GM12864 (cell line): Measurements from ENCODE around the gene STARD6.

Experiments used
- DNase-seq: peaks from one replicate; pipeline ENCODE4 v3.0.0-alpha.2; 2011; ENCODE audit warnings: low read depth
- H3K4me3 ChIP-seq: 2 replicates; pipeline ENCODE4 v1.5.1; 2011; ENCODE audit warnings: mild to moderate bottlenecking, low read depth, low read length, control low read depth
- TF ChIP-seq, protein P1 (sequence below): IDR thresholded peaks from 2 replicates; pipeline ENCODE4 v1.5.1; 2011; ENCODE audit warnings: low read depth, mild to moderate bottlenecking, moderate library complexity, low read length, control low read depth, inconsistent platforms; ENCODE audit errors: missing control alignments

The STARD6 gene, protein sequence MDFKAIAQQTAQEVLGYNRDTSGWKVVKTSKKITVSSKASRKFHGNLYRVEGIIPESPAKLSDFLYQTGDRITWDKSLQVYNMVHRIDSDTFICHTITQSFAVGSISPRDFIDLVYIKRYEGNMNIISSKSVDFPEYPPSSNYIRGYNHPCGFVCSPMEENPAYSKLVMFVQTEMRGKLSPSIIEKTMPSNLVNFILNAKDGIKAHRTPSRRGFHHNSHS

GRCh38 chr18:54357660-54358494 lies at the start of gene STARD6, which contains the start of gene C18orf54:
STARD6 (minus strand) TSS chr18:54357858; CDS start chr18:54354573, 3,285 bp downstream.
C18orf54 (plus strand) TSS chr18:54357906; CDS start chr18:54360573, 2,667 bp downstream.
- peak; percentile 77 for DNase-seq
- TF ChIP-seq, protein P1, sequence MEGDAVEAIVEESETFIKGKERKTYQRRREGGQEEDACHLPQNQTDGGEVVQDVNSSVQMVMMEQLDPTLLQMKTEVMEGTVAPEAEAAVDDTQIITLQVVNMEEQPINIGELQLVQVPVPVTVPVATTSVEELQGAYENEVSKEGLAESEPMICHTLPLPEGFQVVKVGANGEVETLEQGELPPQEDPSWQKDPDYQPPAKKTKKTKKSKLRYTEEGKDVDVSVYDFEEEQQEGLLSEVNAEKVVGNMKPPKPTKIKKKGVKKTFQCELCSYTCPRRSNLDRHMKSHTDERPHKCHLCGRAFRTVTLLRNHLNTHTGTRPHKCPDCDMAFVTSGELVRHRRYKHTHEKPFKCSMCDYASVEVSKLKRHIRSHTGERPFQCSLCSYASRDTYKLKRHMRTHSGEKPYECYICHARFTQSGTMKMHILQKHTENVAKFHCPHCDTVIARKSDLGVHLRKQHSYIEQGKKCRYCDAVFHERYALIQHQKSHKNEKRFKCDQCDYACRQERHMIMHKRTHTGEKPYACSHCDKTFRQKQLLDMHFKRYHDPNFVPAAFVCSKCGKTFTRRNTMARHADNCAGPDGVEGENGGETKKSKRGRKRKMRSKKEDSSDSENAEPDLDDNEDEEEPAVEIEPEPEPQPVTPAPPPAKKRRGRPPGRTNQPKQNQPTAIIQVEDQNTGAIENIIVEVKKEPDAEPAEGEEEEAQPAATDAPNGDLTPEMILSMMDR = peak; percentile 65
- H3K4me3 ChIP-seq = peak within 1 kb of the TSS; percentile 85

- DNase-seq = no peak
- H3K4me3 ChIP-seq = no peak overlapping the region
- TF ChIP-seq, protein P1 = no peak
Observed at GRCh38 chr18:54405290-54405689, 47.6 kb upstream of the STARD6 start.

DNA sequence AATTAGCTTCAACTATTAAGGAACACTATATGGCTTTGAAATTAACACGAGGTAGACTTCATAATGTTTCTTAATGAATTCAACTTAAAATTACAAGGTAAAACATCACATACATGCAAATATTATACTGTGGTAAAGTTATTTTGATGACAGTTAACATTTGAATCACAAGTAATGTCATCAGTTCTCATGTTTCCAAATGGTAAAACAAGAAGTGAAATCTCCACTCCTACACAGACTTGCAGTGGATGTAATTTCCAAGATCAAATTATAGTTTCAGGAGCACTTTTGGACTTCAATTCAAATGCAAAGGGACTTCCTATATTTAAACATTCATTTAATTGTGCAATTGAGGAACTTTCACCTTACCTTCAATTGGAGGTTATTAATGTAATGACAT lies 39.1 kb upstream of the STARD6 start:
- DNase-seq = no peak
- H3K4me3 ChIP-seq = no peak overlapping the region
- TF ChIP-seq, protein P1 = no peak

GRCh38 chr18:54393648-54394294 lies 36.1 kb upstream of the STARD6 start:
- DNase-seq = no peak
- no peak overlapping the region for H3K4me3 ChIP-seq
- TF ChIP-seq, protein P1 = no peak

- TF ChIP-seq, protein P1 = peak; percentile 69
- peak; percentile 33 for DNase-seq
- H3K4me3 ChIP-seq = no peak overlapping the region
Observed at GRCh38 chr18:54392543-54393023, 34.9 kb upstream of the STARD6 start.

DNA sequence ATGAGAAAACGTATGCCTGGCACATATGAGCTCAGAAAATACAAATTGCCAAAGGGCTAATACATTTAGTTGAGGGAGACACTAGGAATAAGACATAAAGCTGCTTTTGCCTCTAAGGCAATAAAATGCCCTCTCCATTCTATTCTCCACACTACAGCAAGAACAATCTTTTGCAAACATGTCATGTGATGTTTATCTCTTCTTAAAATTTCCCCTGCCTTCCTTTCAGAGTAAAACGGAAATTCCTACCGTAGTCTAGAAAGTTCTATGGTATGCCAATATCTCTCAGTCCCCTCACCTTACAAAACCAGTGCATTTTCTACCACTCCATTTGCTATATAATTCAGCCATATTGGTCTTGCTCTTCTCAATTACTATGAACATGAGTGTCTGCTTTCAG lies 33.2 kb upstream of the STARD6 start:
- TF ChIP-seq, protein P1 = no peak
- no peak overlapping the region for H3K4me3 ChIP-seq
- no peak for DNase-seq
